NCI-H82 treated with DMSO at 0.1 percent for 48 hours (cell line): ENCODE results near the gene LGALS13.

Source experiments
- DNase-seq: peaks from one replicate; lab custom pipeline; 2025; ENCODE audit not compliant: unreplicated experiment; lab: John Stamatoyannopoulos, UW

The LGALS13 gene

GRCh38 chr19:39602224-39602623 is at the start of gene LGALS13:
LGALS13 (plus strand) TSS chr19:39602524; CDS start chr19:39602569, 45 bp downstream.
- DNase-seq: no peak

GRCh38 chr19:39553082-39553652 is 49.2 kb upstream of the LGALS13 start:
- DNase-seq: no peak

- no peak for DNase-seq
Observed at GRCh38 chr19:39554701-39555311, 47.5 kb upstream of the LGALS13 start.

- DNase-seq: no peak
Observed at GRCh38 chr19:39555883-39556282, 46.4 kb upstream of the LGALS13 start.

- no peak for DNase-seq
Observed at GRCh38 chr19:39557811-39558623, 44.3 kb upstream of the LGALS13 start.

GRCh38 chr19:39558624-39559117 is 43.7 kb upstream of the LGALS13 start:
- DNase-seq: no peak

- DNase-seq: peak; percentile 42
Observed at GRCh38 chr19:39563408-39563807, 38.9 kb upstream of the LGALS13 start.

- no peak for DNase-seq
Observed at GRCh38 chr19:39566064-39566463, 36.3 kb upstream of the LGALS13 start.

GRCh38 chr19:39568604-39569003 is 33.7 kb upstream of the LGALS13 start:
- no peak for DNase-seq

- DNase-seq: no peak
Observed at GRCh38 chr19:39582442-39582841, 19.9 kb upstream of the LGALS13 start.

GRCh38 chr19:39582891-39583625 is 19.3 kb upstream of the LGALS13 start:
- no peak for DNase-seq

GRCh38 chr19:39587496-39587895 is 14.8 kb upstream of the LGALS13 start:
- DNase-seq: no peak

GRCh38 chr19:39588066-39588465 is 14.3 kb upstream of the LGALS13 start:
- no peak for DNase-seq

- no peak for DNase-seq
Observed at GRCh38 chr19:39590265-39590664, 12.1 kb upstream of the LGALS13 start.

- DNase-seq: no peak
Observed at GRCh38 chr19:39592381-39592780, 9.9 kb upstream of the LGALS13 start.

- DNase-seq: no peak
Observed at GRCh38 chr19:39595950-39596349, 6.4 kb upstream of the LGALS13 start.

GRCh38 chr19:39596911-39597310 is 5.4 kb upstream of the LGALS13 start:
- no peak for DNase-seq

GRCh38 chr19:39599116-39599515 is 3.2 kb upstream of the LGALS13 start:
- DNase-seq: no peak

GRCh38 chr19:39603825-39604224 is 1.5 kb downstream of the LGALS13 start:
- no peak for DNase-seq

- no peak for DNase-seq
Observed at GRCh38 chr19:39607021-39607420, 4.7 kb downstream of the LGALS13 start.

- DNase-seq: no peak
Observed at GRCh38 chr19:39607561-39607960, 5.2 kb downstream of the LGALS13 start.
